Midbrain (tissue), 1 donor: ENCODE results near the gene AGPAT2.

ENCODE experiments used
- DNase-seq: peaks from one replicate; lab custom pipeline; 2025; lab: John Stamatoyannopoulos, UW

Gene AGPAT2

GRCh38 chr9:136661641-136662325, 25.5 kb downstream of the AGPAT2 start:
- DNase-seq = no peak

DNA sequence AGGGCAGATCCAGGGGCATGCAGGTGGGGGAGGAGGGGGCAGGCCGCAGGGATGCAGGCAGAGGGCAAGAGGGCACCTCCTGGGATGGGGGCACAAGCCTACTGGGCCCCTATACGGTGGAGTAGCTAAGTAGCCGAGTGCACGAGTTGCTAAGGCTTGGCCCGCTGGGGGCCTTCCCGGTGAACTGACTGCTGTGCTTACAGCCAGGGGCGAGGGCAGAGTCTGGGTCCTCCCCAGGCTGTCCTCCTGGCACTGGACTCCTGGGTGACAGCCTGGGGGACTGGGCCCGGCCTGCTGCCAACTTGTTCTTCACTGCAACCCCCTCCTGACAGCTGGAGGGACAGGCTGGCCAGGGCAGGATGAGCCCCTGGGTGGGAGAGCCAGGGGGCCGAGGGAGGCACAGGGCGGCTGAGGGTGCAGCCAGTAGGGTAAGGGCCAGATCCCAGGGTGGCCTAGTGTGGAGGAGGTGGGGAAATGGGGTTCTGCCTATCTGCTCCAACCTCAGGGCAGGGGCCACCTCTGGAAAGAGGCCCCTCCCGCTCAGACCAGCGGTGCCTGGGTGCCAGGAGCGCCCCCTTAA, 26.2 kb downstream of the AGPAT2 start:
- no peak for DNase-seq

DNA sequence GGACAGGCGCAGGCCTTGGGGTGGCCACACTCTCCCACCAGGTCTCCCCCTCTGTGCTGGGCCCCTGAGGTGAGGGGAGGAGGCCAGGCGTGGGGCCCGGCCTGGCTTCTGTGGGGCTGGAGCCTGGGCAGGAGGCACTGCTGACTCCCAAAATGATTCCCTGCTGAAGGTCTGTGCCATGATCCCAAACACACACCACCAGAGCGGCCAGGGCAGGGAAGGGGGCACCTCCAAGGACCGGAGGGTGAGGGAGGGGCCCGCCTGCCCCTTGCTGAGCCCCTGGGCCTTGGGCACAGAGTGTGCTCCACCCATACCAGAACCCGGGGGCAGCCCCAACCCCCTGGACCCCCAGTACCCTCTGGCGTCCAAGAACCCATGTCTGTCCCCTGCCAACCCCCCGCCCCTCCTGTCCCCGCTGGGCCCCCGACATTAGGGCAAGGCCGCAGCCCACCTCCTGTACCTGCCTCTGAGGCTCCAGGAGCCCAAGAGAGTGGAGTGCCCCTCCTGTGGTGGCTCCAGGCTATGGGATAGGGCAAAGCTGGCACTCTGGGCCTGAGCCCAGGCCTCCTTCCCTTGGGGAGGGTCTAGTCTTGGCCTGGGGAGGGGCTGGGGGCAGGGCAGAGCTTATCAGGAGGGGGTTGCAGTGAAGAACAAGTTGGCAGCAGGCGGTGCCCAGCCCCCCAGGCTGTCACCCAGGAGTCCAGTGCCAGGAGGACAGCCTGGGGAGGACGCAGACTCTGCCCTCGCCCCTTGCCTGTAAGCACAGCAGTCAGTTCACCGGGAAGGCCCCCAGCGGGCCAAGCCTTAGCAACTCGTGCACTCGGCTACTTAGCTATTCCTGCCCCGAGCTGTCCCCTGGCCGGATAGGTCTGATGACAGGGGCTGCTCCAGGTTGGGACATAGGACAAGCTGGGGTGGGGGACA, 27.1 kb downstream of the AGPAT2 start:
- no peak for DNase-seq

- DNase-seq = no peak
Measured at GRCh38 chr9:136658849-136659535, 28.3 kb downstream of the AGPAT2 start.

- DNase-seq = no peak
Measured at GRCh38 chr9:136657974-136658848, 29.0 kb downstream of the AGPAT2 start.

DNA sequence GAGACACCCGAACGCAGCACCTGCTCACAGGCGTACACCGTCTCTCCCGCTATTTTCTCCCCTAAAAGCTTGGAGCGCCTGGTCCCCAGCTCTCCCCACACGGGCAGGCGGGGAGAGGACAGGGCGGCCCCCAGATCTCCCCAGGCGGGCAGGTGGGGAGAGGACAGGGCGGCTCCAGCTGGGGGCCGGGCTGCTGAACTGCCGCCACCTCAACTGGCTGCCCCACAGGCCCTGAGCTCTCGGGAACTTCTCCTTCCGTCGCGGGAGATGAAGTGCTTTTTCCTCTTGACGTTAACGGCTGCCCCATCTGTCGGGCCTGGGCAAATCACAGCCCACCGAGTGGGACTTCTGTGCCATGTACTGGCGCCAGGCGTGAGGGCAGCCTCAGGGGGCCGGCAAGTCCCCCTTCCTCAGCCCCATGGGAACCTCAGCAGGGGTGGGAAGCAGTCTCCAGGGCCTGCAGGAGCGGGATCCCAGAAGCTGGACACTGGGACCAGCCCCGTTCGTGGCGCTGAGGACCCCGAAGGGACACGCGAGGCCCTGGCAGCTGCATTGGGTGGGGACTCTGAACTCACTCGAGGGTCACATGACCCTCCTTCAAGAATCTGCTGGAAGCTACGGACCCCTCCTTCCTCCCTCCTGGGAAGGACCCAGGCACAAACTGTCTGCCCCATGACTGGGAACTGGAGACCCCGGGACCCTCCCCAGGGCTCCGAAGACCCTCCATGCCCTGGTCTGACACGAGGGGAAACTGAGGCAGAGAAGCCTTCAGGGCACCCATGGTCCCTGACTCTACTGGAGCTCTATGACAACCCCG, 30.3 kb downstream of the AGPAT2 start:
- DNase-seq = no peak

DNA sequence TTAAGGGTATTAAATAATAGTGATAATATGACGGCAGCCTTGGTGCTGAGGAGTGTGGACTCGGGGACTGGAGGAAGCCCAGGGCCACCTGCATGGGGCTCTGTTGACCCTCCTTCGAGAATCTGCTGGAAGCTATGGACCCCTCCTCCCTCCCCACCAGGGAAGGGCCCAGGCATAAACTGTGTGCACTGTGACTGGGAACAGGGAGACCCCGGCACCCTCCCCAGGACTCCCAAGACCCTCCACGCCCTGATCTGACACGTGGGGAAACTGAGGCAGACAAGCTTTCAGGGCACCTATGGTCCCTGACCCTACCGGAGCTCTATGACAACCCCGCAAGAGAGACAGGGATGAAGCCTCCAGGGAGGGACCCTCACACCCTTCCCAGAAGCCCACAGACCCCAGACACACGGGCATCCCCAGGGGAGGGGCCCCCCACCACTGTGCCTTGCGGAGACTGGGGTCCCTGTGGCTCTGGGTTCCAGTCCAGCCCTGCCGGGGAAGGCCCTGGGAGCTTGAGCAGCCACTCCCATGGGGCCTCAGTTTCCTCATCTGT, 31.0 kb downstream of the AGPAT2 start:
- DNase-seq = no peak

DNA sequence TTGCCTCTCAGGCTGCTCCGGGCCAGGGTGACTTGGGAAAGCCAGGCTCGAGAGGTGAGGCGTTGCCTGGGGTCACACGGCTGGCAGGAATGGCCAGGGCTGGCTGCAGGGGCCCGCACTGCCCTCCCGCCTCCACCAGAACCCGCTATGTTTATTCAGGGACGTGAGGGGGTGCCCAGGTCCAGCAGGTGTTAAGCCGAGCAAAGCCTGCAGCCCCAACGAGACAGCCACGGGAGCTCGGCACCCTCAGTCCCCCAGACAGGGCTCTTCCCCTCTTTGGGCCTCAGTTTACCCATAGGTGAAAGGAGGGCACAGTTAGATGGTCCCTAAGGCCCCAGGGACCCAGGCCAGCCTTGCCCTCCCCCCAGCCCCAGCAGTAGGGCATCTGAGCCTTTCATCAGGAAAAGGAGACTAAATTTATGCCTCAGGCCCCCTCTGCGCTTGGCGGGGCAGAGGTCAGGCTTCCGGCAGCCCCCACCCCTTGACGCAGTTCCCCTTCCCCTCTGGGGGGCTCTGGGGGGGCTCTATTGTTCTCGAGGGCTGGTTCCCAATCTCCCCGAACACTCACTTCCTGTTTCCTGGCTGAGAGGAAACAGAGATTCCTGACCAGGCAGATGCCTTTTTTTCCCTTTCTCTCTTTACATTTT, 31.6 kb downstream of the AGPAT2 start:
- no peak for DNase-seq

GRCh38 chr9:136654820-136655535, 32.3 kb downstream of the AGPAT2 start:
- no peak for DNase-seq

DNA sequence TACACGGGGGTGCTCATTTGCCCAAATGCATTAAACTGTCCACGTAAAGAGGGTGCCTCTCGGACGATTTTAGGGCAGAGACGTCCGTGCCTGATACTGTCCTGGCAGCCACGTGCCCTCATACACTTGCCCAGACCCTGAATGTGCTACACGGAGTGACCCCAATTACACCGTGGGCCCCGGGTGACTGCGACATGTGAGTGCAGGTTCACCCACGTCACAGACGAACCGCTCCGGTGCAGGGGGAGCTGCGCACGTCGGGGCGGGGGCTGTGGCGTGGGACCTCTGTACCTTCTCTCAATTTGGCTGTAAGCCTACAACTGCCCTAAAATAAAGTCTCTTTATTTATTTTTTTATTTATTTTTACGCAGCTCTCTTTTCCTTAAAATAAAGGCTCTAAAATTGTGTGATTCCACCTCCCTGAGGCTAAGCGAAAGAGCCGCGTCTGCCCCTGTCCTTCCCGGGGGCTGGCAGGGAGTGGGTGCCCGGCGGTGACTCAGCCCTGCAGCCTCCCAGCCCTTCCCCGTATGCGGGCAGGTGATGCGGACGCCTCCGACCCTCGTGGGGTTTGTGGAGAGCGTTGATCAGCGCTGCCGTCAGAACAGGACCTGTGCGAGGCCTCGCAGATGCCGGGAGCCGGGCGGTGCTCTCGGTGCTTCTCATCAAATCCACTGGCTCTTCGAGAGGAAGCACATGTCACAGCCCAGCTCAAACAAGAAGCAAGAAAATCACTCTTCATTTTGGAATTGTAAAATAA, 33.8 kb downstream of the AGPAT2 start:
- DNase-seq = no peak

DNA sequence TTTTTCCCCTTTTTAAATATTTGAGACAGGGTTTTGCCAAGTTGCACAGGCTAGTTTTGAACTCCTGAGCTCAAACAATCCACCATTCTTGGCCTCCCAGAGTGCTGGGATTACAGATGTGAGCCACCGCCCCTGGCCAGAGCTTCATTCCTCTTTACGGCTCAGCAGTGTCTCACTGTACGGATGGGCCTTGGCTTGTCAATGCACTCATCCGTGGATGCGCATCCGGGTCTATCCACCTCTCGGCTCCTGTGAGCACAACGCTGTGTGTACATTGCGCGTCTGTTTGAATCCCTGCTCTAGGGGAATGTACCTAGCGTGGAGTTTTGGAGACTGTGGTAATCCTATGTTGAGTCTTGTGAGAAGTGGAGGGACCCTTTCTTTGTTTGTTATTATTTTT, 35.4 kb downstream of the AGPAT2 start:
- DNase-seq = no peak

DNA sequence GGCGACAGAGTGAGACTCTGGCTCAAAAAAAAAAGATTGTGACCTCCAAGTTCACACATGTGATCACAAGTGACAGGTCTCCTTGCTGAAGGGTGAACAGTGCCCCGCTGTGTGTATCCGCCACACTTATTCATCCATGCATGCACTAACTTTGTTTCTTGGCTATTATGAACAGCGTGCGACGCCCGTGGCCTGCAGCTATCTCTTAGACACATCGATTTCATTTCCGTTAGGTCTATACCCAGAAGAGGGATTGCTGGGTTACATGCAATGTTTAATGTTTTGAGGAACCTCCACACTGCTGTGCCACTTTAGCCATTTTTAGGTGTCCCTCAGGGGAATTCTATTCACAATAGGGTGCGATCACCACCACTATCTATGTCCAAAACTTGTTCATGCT, 36.6 kb downstream of the AGPAT2 start:
- DNase-seq = no peak

GRCh38 chr9:136650021-136650420, 37.2 kb downstream of the AGPAT2 start:
- no peak for DNase-seq

DNA sequence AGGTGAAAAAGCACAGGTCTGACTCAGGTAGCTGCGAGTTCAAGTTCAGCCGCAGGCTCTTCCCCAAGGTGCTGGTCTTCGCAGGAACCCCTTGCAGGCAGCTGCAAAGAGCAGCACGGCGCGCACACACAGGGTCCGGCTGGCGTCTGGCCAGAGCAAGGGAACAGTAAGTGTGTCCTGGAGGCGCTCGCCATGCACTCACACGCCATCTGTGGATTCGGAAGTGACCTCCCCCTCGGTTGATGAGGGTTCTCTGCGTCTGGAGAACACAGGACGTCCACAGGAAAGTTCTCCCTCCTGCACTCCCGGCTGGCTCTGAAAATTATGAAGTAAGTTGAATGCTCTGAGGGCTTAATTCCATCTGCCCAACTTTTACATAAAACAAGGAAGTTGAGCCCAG, 38.5 kb downstream of the AGPAT2 start:
- no peak for DNase-seq

DNA sequence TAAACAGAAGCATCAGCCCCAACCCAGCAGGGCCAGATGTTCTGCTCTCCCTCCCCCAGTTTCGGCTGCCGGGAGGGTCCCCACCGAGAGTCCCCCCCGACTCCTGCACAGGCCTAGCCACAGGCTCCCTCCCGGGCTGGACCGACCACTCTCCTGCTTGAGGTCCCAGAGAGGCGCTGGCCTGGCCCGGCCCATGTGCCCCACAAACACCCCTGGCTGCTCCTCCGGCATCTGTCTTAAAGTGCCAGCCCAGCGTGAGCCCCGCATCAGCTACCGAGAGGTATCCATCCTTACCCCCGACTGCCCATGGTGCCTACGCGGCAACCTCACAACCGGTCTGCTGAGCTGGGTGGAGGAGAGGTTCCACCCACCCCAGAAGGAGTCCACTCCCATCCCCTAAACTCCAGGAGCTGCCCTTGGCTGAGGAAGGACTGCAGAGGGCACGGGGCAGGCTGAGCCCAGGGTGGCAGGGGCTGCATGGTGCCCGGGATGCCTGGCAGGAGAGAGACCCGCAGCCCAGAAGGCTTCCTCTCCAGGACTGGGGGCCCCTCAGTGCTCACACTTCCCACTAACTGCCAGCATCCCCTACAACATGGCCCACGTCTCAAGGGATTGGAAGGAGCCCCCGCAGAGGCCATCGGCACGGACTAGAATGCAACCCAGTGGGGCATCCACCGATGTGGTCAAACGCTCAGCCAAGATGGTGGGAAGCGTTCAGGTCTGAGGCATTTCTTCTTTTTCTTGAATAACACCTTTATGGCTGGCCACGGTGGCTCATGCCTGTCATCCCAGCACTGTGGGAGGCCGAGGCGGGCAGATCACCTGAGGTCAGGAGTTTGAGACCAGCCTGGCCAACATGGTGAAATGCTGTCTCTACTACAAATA, 40.2 kb downstream of the AGPAT2 start:
- DNase-seq = no peak

DNA sequence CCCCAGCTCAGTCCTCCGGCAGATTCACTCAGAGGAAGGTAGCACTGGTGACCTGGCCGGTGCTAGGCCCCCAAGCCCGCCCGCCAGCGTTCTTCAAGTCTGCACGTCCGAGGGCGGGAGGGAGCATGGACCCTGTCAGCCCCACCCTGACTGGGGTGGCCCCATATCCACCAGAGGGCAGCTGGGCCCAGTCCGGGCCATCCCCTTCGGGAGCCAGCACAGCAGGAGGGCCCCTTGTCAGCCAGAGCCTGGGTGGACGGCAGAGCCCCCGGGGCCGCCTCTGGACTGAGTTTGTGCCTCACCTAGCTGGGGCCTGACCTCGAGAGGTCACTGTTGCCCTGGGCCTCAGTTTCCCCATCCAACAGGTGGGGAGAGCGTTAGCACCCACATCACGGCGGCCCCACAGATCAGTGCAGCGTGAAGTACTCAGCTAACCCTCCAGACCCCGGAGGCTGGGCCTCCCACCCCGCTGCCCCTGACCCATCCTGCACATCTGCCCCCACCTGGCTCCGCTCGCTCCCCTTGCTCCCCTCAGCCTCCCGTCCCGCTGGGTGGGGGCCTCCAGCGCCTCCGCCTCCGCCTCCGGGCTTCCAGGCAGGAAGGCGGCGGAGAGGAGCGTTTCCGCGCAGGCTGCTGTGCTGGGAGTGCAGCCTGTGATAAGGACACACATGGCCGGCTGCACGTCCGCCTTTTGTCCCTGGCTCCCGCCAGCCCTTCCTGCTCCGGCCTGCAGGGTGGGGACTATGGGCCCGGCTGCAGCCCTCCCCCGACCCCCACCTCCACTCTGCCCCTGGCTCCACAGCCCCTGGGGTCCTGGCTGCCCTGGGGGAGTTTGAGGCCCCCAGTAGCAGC, 41.1 kb downstream of the AGPAT2 start:
- DNase-seq = no peak
